ENCODE measurements around the gene CFAP210. TPM values are rescaled to one million over a fixed set of nuclear protein-coding genes. Genes with fewer than 3 reads are reported as not detected.
A peak's percentile ranks its signal among the peaks of the same experiment; 100 is the strongest.

The CFAP210 gene
- total RNA-seq, 2 experiments from 2014 or later: 2.2 to 3.1 TPM

- peaks cover 10% of the 10 kb centered on the region for H3K4me1 Mint-ChIP-seq (ENCODE audit: low read depth)
- peaks cover 15% of the 10 kb centered on the region for H3K4me1 ChIP-seq (ENCODE audit: insufficient read depth, low read length)
- TF ChIP-seq, protein P1, sequence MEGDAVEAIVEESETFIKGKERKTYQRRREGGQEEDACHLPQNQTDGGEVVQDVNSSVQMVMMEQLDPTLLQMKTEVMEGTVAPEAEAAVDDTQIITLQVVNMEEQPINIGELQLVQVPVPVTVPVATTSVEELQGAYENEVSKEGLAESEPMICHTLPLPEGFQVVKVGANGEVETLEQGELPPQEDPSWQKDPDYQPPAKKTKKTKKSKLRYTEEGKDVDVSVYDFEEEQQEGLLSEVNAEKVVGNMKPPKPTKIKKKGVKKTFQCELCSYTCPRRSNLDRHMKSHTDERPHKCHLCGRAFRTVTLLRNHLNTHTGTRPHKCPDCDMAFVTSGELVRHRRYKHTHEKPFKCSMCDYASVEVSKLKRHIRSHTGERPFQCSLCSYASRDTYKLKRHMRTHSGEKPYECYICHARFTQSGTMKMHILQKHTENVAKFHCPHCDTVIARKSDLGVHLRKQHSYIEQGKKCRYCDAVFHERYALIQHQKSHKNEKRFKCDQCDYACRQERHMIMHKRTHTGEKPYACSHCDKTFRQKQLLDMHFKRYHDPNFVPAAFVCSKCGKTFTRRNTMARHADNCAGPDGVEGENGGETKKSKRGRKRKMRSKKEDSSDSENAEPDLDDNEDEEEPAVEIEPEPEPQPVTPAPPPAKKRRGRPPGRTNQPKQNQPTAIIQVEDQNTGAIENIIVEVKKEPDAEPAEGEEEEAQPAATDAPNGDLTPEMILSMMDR (IDR thresholded peaks at IDR 0.05): no peak
- DNase-seq: peak in 4 of 14 experiments; percentile 2 to 26 (median 9)
- ATAC-seq (ENCODE audit: poor library complexity): peak; percentile 45
- no peaks in the 10 kb centered on the region for H3K9me3 ChIP-seq (ENCODE audit: control insufficient read depth in 1 of 2, insufficient read depth in 1 of 2, low read length in 2 of 2)
- ChIA-PET POLR2A (no interaction called here), CTCF (no interaction called here)
- intact Hi-C loops (cut with DNase I, micrococcal nuclease): no loop called here
- no peak overlapping the region for H3K27ac Mint-ChIP-seq
- H3K27me3 Mint-ChIP-seq: peaks cover 53% of the 10 kb centered on the region
- no peaks in the 10 kb centered on the region for H3K36me3 Mint-ChIP-seq (ENCODE audit: low read depth)
- peaks cover 9 to 18% of the 10 kb centered on the region in 2 experiments for H3K27me3 ChIP-seq (ENCODE audit: control insufficient read depth in 1 of 2, insufficient read depth in 2 of 2, low read length in 2 of 2)
- no peaks in the 10 kb centered on the region for H3K9me3 Mint-ChIP-seq
- H3K27ac ChIP-seq (ENCODE audit: low read depth in 1 of 2, low read length in 2 of 2): no peak overlapping the region
- no peaks in the 10 kb centered on the region for H3K36me3 ChIP-seq (ENCODE audit: insufficient read depth, low read length)
- peak overlapping the region; percentile 42 for H3K4me3 ChIP-seq (ENCODE audit: low read length)
- H3K4me3 Mint-ChIP-seq: peak overlapping the region; percentile 77
Measured at GRCh38 chr2:169734169-169734847, 40.1 kb upstream of the CFAP210 start.

DNA sequence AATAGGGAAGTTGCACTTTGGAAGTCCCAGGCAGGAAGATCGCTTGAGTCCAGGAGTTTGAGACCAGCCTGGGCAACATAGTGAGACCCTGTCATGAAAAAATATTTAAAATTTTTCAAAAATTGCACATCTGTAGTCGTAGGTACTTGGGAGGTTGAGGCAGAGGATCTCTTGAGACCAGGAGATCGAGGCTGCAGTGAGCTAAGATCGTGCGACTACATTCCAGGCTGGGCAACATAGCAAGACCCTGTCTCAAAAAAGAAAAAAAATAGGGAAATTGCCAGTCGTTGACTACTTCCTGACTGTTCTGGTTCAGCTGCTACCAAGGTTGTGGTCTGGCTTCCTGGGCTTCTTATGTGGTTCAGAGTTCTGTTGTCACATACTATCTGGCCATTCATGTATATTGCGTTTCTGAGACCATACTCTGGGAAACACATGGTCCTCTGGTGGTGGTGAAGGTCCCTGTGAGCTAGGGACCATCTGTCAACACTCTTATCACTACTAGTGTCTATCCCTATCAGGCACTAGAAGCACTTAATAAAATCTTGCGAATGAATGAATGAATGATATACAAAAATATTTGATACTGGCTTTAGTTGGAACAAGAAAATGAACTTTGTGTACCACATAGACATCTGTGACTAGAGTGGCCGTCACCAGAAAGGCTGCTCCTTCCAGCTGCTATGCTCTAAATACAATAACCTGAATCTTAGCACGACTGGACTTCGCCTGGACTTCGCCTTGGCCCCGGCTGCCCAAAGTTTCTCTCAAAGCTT is 38.6 kb upstream of the CFAP210 start:
- H3K4me3 Mint-ChIP-seq: peak overlapping the region; percentile 81
- no peaks in the 10 kb centered on the region for H3K9me3 Mint-ChIP-seq
- H3K36me3 Mint-ChIP-seq (ENCODE audit: low read depth): no peaks in the 10 kb centered on the region
- Histone ChIP-seq H3K27me3 (ENCODE audit: control insufficient read depth in 1 of 2, insufficient read depth in 2 of 2, low read length in 2 of 2) (peaks cover 9 to 18% of the 10 kb centered on the region in 2 experiments), H3K36me3 (ENCODE audit: insufficient read depth, low read length) (no peaks in the 10 kb centered on the region), H3K9me3 (ENCODE audit: control insufficient read depth in 1 of 2, insufficient read depth in 1 of 2, low read length in 2 of 2) (no peaks in the 10 kb centered on the region), H3K4me1 (ENCODE audit: insufficient read depth, low read length) (peaks cover 15% of the 10 kb centered on the region), H3K4me3 (ENCODE audit: low read length) (peak overlapping the region; percentile 48), H3K27ac (ENCODE audit: low read depth in 1 of 2, low read length in 2 of 2) (no peak overlapping the region)
- TF ChIP-seq, protein P1 (IDR thresholded peaks at IDR 0.05): no peak
- DNase-seq (peak in 2 of 14 experiments; percentile 6 to 23), ATAC-seq (ENCODE audit: poor library complexity) (peak; percentile 24)
- no peak overlapping the region for H3K27ac Mint-ChIP-seq
- intact Hi-C loops (cut with DNase I, micrococcal nuclease): no loop called here
- ChIA-PET CTCF (interaction anchor here (0.6 to 0.7 kb wide), 2 partner anchors 69 to 141 kb away, joined by 3 to 4 read pairs; no protein-coding TSS in a partner anchor), POLR2A (no interaction called here)
- H3K27me3 Mint-ChIP-seq: peaks cover 48% of the 10 kb centered on the region
- peaks cover 10% of the 10 kb centered on the region for H3K4me1 Mint-ChIP-seq (ENCODE audit: low read depth)

DNA sequence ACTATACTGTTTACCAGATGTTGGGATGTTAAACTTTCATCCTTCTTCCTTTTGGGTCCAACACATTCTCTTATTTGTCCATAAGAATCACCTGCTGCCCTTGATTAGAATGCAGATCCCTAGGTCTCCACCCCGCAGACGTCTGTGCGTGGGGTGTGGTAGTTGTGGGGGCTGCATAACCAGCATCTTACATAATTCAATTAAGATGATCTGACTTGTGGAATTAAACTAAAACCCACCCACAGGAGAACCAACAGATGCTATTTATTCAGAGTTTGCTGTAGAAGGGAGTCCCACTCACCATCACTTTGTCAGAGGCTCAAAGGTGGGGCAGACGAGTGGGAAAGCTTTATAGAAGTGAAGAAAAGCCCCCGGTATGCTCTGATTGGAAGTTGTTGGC is 37.9 kb upstream of the CFAP210 start:
- Histone ChIP-seq H3K4me3 (ENCODE audit: low read length) (no peak overlapping the region), H3K27me3 (ENCODE audit: control insufficient read depth in 1 of 2, insufficient read depth in 2 of 2, low read length in 2 of 2) (peaks cover 9 to 16% of the 10 kb centered on the region in 2 experiments), H3K27ac (ENCODE audit: low read depth in 1 of 2, low read length in 2 of 2) (no peak overlapping the region), H3K4me1 (ENCODE audit: insufficient read depth, low read length) (peaks cover 15% of the 10 kb centered on the region), H3K36me3 (ENCODE audit: insufficient read depth, low read length) (no peaks in the 10 kb centered on the region), H3K9me3 (ENCODE audit: control insufficient read depth in 1 of 2, insufficient read depth in 1 of 2, low read length in 2 of 2) (no peaks in the 10 kb centered on the region)
- H3K4me1 Mint-ChIP-seq (ENCODE audit: low read depth): peaks cover 10% of the 10 kb centered on the region
- no peak overlapping the region for H3K27ac Mint-ChIP-seq
- peaks cover 45% of the 10 kb centered on the region for H3K27me3 Mint-ChIP-seq
- POLR2A ChIA-PET: no interaction called here
- peak overlapping the region; percentile 72 for H3K4me3 Mint-ChIP-seq
- TF ChIP-seq, protein P1 (IDR thresholded peaks at IDR 0.05): no peak
- CTCF ChIA-PET: no interaction called here
- H3K9me3 Mint-ChIP-seq: no peaks in the 10 kb centered on the region
- DNase-seq (no peak), ATAC-seq (ENCODE audit: poor library complexity) (no peak)
- intact Hi-C loops (cut with DNase I, micrococcal nuclease): no loop called here
- H3K36me3 Mint-ChIP-seq (ENCODE audit: low read depth): no peaks in the 10 kb centered on the region

Measured in CD4-positive, alpha-beta T cell (primary cell).